Fibroblast of the aortic adventitia (primary cell): Measurements from ENCODE around the gene CBLL1. TPM values are rescaled to one million over a fixed set of nuclear protein-coding genes. Genes with fewer than 3 reads are reported as not detected.

Experiments
- DNase-seq: peaks from one replicate; pipeline ENCODE4 v3.0.0-alpha.2; 2010; ENCODE audit warnings: low read depth
- H3K4me3 ChIP-seq: 2 replicates; pipeline ENCODE4 v1.5.1; 2011; ENCODE audit warnings: low read depth, mild to moderate bottlenecking, control low read depth, low read length, moderate library complexity
- total RNA-seq: library from RNA; depleted of rRNA; stranded (reverse); fragments of >200 nt; gene quantifications from 2 replicates; pipeline ENCODE4 v1.2.3, GENCODE V29; 2012; ENCODE audit warnings: low replicate concordance
- TF ChIP-seq, protein P1 (sequence below): IDR thresholded peaks from 2 replicates; pipeline ENCODE4 v1.5.1; 2011; ENCODE audit warnings: mild to moderate bottlenecking, low read length, control low read depth, inconsistent platforms; ENCODE audit not compliant: insufficient read depth

The CBLL1 gene, protein sequence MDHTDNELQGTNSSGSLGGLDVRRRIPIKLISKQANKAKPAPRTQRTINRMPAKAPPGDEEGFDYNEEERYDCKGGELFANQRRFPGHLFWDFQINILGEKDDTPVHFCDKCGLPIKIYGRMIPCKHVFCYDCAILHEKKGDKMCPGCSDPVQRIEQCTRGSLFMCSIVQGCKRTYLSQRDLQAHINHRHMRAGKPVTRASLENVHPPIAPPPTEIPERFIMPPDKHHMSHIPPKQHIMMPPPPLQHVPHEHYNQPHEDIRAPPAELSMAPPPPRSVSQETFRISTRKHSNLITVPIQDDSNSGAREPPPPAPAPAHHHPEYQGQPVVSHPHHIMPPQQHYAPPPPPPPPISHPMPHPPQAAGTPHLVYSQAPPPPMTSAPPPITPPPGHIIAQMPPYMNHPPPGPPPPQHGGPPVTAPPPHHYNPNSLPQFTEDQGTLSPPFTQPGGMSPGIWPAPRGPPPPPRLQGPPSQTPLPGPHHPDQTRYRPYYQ
- total RNA-seq, result 32.0 and 32.6 TPM in 2 replicates

DNA sequence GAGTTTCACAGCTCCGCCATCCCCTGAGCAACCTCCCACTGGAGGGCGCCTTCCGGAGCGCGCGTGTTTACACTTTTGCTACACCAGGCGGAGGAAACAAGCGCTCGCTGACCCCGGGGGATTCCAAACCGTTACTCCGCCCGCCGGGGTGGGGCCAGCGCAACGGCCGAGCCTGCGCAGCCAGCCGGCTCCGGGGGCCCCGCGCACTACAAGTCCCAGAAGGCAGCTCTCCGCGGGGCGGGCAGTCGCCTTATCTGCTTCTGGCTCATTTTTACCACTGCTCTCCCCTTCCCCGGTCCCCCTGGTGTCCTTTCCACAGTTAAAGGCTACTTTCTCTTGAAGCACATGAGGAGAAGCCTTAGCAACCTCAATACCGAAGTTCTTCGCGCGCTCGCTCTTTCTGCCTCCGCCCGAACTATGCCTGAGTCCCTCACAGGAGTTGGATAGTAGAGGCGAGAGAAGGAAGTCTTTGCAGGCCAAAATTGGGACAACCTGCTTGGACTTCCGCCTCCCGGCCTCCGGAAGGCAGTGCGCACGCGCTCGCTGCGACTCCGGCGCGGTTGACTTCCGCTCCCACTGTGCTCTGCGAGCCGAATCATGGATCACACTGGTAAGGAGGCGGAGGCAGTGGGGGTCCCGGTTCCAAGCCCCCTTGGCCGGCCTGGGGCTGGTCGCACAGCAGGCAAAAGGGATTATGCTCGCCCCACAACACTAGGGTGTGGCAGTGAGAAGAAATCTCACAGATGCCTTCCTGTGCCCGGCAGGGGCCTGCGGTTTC lies at the start of gene CBLL1:
TSS of gene CBLL1 (plus strand) at position 576 of the 778 bp plus-strand sequence. CDS start at position 598, 22 bp downstream.
- H3K4me3 ChIP-seq, result peak within 1 kb of the TSS; percentile 94
- DNase-seq, result peak; percentile 96
- TF ChIP-seq, protein P1, sequence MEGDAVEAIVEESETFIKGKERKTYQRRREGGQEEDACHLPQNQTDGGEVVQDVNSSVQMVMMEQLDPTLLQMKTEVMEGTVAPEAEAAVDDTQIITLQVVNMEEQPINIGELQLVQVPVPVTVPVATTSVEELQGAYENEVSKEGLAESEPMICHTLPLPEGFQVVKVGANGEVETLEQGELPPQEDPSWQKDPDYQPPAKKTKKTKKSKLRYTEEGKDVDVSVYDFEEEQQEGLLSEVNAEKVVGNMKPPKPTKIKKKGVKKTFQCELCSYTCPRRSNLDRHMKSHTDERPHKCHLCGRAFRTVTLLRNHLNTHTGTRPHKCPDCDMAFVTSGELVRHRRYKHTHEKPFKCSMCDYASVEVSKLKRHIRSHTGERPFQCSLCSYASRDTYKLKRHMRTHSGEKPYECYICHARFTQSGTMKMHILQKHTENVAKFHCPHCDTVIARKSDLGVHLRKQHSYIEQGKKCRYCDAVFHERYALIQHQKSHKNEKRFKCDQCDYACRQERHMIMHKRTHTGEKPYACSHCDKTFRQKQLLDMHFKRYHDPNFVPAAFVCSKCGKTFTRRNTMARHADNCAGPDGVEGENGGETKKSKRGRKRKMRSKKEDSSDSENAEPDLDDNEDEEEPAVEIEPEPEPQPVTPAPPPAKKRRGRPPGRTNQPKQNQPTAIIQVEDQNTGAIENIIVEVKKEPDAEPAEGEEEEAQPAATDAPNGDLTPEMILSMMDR, result peak; percentile 82

DNA sequence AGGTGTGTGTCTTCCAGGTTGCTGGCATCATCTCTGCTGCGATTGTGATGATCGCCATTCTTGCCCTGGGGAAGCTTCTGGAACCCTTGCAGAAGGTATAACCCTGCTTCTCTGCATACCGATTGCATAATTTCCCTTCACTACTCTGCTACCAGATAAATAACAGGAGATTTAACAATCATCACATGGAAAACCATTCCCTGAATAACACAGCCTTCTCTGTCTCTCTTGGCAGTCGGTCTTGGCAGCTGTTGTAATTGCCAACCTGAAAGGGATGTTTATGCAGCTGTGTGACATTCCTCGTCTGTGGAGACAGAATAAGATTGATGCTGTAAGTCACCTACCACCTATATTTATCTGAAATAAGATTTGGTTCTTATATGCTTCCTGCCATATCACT lies 49.6 kb upstream of the CBLL1 start:
- no peak overlapping the region for H3K4me3 ChIP-seq
- TF ChIP-seq, protein P1, result no peak
- peak; percentile 42 for DNase-seq

DNA sequence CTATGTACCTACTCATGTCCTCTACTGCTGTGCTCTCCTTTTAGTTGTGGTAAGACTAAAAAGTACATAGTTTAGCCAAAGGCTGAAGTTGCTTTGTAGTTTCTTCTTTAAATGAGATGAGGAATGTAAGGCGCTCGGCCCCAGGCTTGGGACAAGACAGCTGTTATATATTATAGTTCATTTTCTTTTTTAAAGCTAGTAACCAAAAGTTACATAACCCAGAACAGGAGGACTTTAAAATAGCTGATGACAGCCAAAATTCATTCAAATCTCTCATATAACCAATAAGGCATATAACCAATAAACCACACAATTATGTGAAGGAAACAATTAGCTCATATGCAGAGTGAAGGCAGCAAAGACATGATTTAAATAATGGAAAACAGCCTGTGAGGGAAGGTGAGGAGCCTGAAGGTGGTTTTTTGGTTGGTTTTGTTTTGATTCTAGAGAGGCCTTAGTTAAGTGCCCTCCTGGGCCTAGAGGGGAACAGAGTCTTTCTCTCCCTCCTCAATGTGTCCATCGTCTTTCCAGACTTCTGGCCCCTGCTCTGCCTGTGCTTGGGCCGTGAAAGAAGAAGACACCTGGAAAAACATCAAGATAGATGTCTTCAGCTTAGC lies 47.5 kb upstream of the CBLL1 start:
- no peak overlapping the region for H3K4me3 ChIP-seq
- TF ChIP-seq, protein P1, result no peak
- no peak for DNase-seq

DNA sequence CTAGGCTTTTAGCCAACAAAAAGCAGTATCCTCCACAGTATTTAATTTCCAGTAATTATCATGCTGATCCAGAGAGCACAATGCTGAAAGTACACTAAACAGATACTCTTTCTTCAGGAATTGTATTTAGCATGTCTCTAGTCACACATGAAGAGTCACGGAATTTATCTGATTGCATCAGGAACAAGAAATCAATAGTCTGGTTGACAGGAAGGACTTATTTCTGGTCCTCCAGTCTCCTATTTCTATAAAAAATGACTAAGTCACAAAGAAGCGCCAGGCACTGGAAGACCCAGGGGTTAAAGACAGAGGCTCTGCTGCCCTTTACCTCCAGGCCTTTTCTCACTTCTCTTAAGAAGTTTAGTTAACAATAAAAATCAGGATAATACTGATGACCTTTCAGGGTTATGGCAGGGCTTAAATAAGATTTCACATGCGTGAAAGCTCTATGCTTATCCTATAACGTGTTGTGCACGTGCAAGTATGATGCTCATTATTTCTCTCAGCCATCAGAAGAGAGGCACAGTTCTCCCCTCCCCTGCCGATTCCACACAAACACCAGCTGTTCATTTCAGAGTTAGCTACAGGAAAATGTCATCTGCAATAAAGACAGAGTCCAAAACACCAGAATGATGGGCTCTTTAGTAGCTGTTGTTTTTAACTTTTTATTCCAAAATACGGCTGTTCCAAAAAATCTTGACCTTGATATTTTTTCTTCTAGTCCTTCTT lies 46.5 kb upstream of the CBLL1 start:
- no peak for DNase-seq
- no peak overlapping the region for H3K4me3 ChIP-seq
- TF ChIP-seq, protein P1, result no peak

DNA sequence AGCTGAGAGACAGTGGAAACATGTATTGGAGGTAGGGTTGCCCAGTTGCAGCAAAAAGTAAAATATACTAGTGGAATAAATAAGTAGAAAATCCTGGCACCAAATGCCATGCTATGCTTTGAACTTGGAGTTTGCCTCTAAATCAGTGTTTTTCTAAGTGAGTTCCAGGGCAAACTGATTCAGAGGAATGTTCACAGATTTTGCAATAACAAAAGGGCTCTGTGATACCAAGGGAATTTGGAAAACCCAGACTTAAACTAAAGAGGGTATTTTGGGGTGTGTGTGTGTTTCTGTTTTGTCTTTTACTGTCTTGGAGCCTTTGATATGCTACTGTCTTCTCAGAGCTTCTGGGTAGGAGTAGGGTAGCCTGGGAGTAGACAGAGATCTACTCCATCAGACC lies 43.4 kb upstream of the CBLL1 start:
- H3K4me3 ChIP-seq, result no peak overlapping the region
- TF ChIP-seq, protein P1, result no peak
- peak; percentile 51 for DNase-seq

DNA sequence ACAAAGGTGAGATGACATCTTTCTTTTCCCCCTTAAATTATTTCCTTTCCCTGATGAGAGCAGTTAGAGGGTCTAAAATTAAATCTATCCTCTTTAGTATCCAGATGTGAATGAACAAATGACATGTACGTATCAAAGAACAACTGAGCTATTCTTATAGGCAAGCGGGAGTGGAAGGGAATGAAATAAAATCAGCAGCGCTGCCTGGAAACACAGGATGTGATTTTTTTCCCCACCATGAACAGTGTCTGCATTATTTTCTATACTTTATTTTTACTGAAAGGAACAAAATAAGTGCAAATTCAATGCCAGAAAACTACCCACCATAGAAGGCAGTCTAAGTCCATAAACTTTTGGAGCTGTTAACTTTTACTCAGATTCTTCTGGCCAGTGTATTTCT lies 42.8 kb upstream of the CBLL1 start:
- TF ChIP-seq, protein P1, result no peak
- no peak for DNase-seq
- no peak overlapping the region for H3K4me3 ChIP-seq
